Ovary (tissue), 3 donors: ENCODE measurements around the gene INHA.

Experiments used
- CTCF ChIP-seq, 3 donors: fragments of 450-650 bp in 2 of 3; fragments of 200-600 bp in 1 of 3; IDR thresholded peaks; one replicate each; pipeline versions ENCODE4 v1.5.1 to v1.8.0; 2016 to 2022; ENCODE audit warnings: antibody characterized with exemption in 3 of 3, mild to moderate bottlenecking in 1 of 3
- EP300 ChIP-seq: sonication (generic); formaldehyde crosslinking; IDR thresholded peaks from one replicate; pipeline ENCODE4 v1.6.1; 2017; ENCODE audit warnings: antibody characterized with exemption
- POLR2A ChIP-seq: fragments of 450-650 bp; IDR thresholded peaks from one replicate; pipeline ENCODE4 v1.6.1; 2017; ENCODE audit warnings: antibody characterized with exemption, mild to moderate bottlenecking, moderate library complexity
- donor health status: DM: no; HTN: no; CAD: no.

GRCh38 chr2:219523031-219523671 is 49.0 kb upstream of the INHA start:
- TF ChIP-seq CTCF (IDR thresholded peaks at IDR 0.05) (no peak), EP300 (no peak), POLR2A (no peak)
